RCC 7860 (cell line): Measurements from ENCODE around the gene PTMS.

Experiments used
- DNase-seq: peaks from one replicate; pipeline ENCODE4 v3.0.0-alpha.2; 2015; ENCODE audit warnings: low spot score
- FAIRE-seq: peaks from 2 replicates; lab custom pipeline; 2012; peaks lifted over from hg19 to GRCh38; lab: Jason Lieb, UNC

The PTMS gene

GRCh38 chr12:6786416-6787094 is 20.4 kb downstream of the PTMS start:
- DNase-seq: no peak

GRCh38 chr12:6787309-6787708 is 21.1 kb downstream of the PTMS start:
- DNase-seq (no peak), FAIRE-seq (no peak)

More at GRCh38 chr12:6786416-6787094, 20.4 kb downstream of the PTMS start:
- no peak for FAIRE-seq

GRCh38 chr12:6788972-6789924 is 23.1 kb downstream of the PTMS start, which contains the start of gene CD4:
TSS of gene CD4 (plus strand) at chr12:6789528. CDS start at chr12:6800139, 10,611 bp downstream.
- DNase-seq (no peak), FAIRE-seq (no peak)

GRCh38 chr12:6790496-6791150 is 24.5 kb downstream of the PTMS start:
- DNase-seq (no peak), FAIRE-seq (no peak)

GRCh38 chr12:6791931-6792520 is 25.9 kb downstream of the PTMS start:
- FAIRE-seq (no peak), DNase-seq (no peak)

- DNase-seq: no peak
- no peak for FAIRE-seq
Observed at GRCh38 chr12:6792522-6793201, 26.5 kb downstream of the PTMS start.

- DNase-seq: no peak
- FAIRE-seq: no peak
Observed at GRCh38 chr12:6795088-6795487, 28.9 kb downstream of the PTMS start.

- no peak for FAIRE-seq
- no peak for DNase-seq
Observed at GRCh38 chr12:6796576-6796975, 30.4 kb downstream of the PTMS start.

GRCh38 chr12:6799147-6799546 is 33.0 kb downstream of the PTMS start:
- DNase-seq: no peak

GRCh38 chr12:6807170-6807569 is 41.0 kb downstream of the PTMS start:
- DNase-seq: no peak
- no peak for FAIRE-seq

More at GRCh38 chr12:6799147-6799546, 33.0 kb downstream of the PTMS start:
- no peak for FAIRE-seq

- DNase-seq (no peak), FAIRE-seq (no peak)
Observed at GRCh38 chr12:6809056-6809455, 42.9 kb downstream of the PTMS start.

- DNase-seq (no peak), FAIRE-seq (no peak)
Observed at GRCh38 chr12:6810758-6811157, 44.6 kb downstream of the PTMS start.

GRCh38 chr12:6813363-6813762 is 47.2 kb downstream of the PTMS start:
- no peak for FAIRE-seq

GRCh38 chr12:6816598-6816997 is 50.4 kb downstream of the PTMS start:
- DNase-seq: no peak
- FAIRE-seq: no peak

More at GRCh38 chr12:6813363-6813762, 47.2 kb downstream of the PTMS start:
- DNase-seq: no peak

GRCh38 chr12:6817098-6817497 is 50.9 kb downstream of the PTMS start:
- FAIRE-seq (no peak), DNase-seq (no peak)

GRCh38 chr12:6817662-6818157 is 51.5 kb downstream of the PTMS start:
- no peak for FAIRE-seq
- no peak for DNase-seq

- DNase-seq (no peak), FAIRE-seq (no peak)
Observed at GRCh38 chr12:6818222-6818621, 52.1 kb downstream of the PTMS start.

- DNase-seq (no peak), FAIRE-seq (no peak)
Observed at GRCh38 chr12:6818645-6819044, 52.5 kb downstream of the PTMS start.

GRCh38 chr12:6819106-6820030 is 53.2 kb downstream of the PTMS start:
- no peak for FAIRE-seq
- DNase-seq: no peak
